HepG2 (cell line): ENCODE results near the gene ZC3H14. TPM values are rescaled to one million over a fixed set of nuclear protein-coding genes. Genes with fewer than 3 reads are reported as not detected.

Experiments
- CSRNP1 ChIP-seq: sonication (generic); formaldehyde crosslinking; IDR thresholded peaks from 2 replicates; pipeline ENCODE4 v1.8.1; 2023; ENCODE audit warnings: mild to moderate bottlenecking, missing genetic modification reagents
- IKZF4 ChIP-seq: sonication (generic); formaldehyde crosslinking; IDR thresholded peaks from 2 replicates; pipeline ENCODE4 v1.5.1; 2020; ENCODE audit warnings: borderline replicate concordance, mild to moderate bottlenecking, low read depth, missing genetic modification reagents; ENCODE audit errors: not compliant biosample characterization
- MTA3 ChIP-seq: sonication (generic); formaldehyde crosslinking; IDR thresholded peaks from 2 replicates; pipeline ENCODE4 v1.4.0; 2020; ENCODE audit warnings: missing genetic modification reagents
- MTF2 ChIP-seq: sonication (generic); formaldehyde crosslinking; IDR thresholded peaks from 2 replicates; pipeline ENCODE4 v1.5.0; 2020; ENCODE audit warnings: missing genetic modification reagents, borderline replicate concordance
- NR3C1 ChIP-seq: sonication (generic); formaldehyde crosslinking; IDR thresholded peaks from 2 replicates; pipeline ENCODE4 v1.4.0; 2020; ENCODE audit warnings: missing genetic modification reagents
- PAF1 ChIP-seq: IDR thresholded peaks from 2 replicates; pipeline ENCODE4 v1.6.1; 2016; ENCODE audit warnings: missing genetic modification reagents, missing compliant biosample characterization
- PHF5A ChIP-seq: IDR thresholded peaks from one replicate; pipeline ENCODE4 v1.6.1; 2018; ENCODE audit warnings: low read depth, missing genetic modification reagents; ENCODE audit not compliant: unreplicated experiment
- PRDM4 ChIP-seq: sonication (generic); formaldehyde crosslinking; IDR thresholded peaks from 2 replicates; pipeline ENCODE4 v1.9.0; 2021; ENCODE audit warnings: missing genetic modification reagents, borderline replicate concordance
- PREB ChIP-seq: sonication (generic); formaldehyde crosslinking; IDR thresholded peaks from 2 replicates; pipeline ENCODE4 v1.4.0; 2020; ENCODE audit warnings: missing genetic modification reagents
- ZNF234 ChIP-seq: sonication (generic); formaldehyde crosslinking; conservative IDR thresholded peaks from 2 replicates; pipeline ENCODE4 v1.5.1; 2020; ENCODE audit warnings: mild to moderate bottlenecking, missing genetic modification reagents
- ZNF768 ChIP-seq: sonication (generic); formaldehyde crosslinking; IDR thresholded peaks from 2 replicates; pipeline ENCODE4 v1.4.0; 2020; ENCODE audit warnings: missing genetic modification reagents
- polyA plus RNA-seq, 8 experiments: library from polyadenylated mRNA; depleted of rRNA in 3 of 8; stranded (reverse) in 7 of 8; unstranded in 1 of 8; fragments of >200 nt; fragmentation: Illumina TruSeq in 4 of 8; extraction: Trizol in 4 of 8; gene quantifications; 2 replicates each; pipeline versions ENCODE4 v1.2.1 to v1.2.3, GENCODE V29; 2011 to 2016; ENCODE audit warnings: low read depth in 4 of 8, missing spikeins in 1 of 8, mixed read lengths in 1 of 8; ENCODE audit not compliant: insufficient read depth in 1 of 8
- total RNA-seq, 5 experiments: library from RNA; depleted of rRNA; stranded (reverse); fragments of >200 nt; fragmentation: Illumina TruSeq; extraction: Trizol; gene quantifications; 2 replicates each; pipeline ENCODE4 v1.2.3, GENCODE V29; 2016; ENCODE audit warnings: low read depth in 1 of 5
- TF ChIP-seq, protein P1 (sequence below): sonication (generic); formaldehyde crosslinking; IDR thresholded peaks from 2 replicates; pipeline ENCODE4 v1.5.1; 2020; ENCODE audit warnings: mild to moderate bottlenecking, missing genetic modification reagents
- TF ChIP-seq, protein P2 (sequence below): sonication (generic); formaldehyde crosslinking; IDR thresholded peaks from 2 replicates; pipeline ENCODE4 v1.4.0; 2020; ENCODE audit warnings: missing genetic modification reagents, borderline replicate concordance
- TF ChIP-seq, protein P3 (sequence below): sonication (generic); formaldehyde crosslinking; conservative IDR thresholded peaks from 2 replicates; pipeline ENCODE4 v1.4.0; 2020; ENCODE audit warnings: mild to moderate bottlenecking, missing genetic modification reagents, moderate library complexity

ZC3H14 gene
- total and polyA plus RNA-seq, 2 of the 13 experiments (the other 11 are each of a cell fraction or from before 2014, with no cell fraction given): 65.1 to 67.5 TPM

DNA sequence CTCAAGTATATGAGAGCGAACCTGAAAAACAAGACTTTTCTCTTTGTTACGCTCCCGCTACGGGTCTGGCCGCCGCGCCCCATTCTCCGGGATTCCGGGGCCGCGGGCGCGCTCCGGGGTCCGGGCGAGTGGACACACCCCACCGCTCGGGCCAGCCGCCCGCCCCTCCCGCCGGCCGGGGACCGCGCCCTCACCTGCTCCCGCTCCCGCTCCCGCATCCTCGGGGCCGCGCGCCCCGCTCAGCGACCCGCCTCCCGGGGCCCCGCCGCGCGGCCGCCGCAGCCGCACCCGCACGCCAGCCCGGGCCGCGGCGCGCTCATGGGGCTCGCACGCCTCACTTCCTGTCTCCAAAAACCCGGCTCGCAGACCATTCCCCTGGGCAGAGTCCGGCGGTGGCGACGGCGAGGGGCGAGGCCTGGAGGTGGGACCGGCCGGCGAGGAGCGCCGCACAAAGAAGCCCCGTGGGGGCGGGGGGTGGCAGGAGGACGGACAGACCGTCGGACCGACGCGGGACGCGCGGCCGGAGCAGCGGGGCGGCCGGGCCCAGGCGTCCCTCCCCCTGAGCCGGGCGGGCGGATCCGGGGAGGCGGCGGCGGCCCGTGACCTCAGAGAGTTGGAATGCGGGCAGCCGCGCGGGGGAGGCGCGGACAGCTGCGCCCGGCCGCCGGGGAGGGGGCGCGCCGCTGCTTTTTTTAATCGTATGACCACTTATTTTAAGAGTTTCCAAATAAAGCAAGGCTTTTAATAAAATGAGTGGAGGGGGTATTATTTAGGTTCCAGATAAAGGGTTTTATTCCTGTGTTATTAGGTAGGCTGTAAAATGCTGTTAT is 8.2 kb upstream of the ZC3H14 start, which contains the start of gene PTPN21 (continued):
- TF ChIP-seq, protein P1, sequence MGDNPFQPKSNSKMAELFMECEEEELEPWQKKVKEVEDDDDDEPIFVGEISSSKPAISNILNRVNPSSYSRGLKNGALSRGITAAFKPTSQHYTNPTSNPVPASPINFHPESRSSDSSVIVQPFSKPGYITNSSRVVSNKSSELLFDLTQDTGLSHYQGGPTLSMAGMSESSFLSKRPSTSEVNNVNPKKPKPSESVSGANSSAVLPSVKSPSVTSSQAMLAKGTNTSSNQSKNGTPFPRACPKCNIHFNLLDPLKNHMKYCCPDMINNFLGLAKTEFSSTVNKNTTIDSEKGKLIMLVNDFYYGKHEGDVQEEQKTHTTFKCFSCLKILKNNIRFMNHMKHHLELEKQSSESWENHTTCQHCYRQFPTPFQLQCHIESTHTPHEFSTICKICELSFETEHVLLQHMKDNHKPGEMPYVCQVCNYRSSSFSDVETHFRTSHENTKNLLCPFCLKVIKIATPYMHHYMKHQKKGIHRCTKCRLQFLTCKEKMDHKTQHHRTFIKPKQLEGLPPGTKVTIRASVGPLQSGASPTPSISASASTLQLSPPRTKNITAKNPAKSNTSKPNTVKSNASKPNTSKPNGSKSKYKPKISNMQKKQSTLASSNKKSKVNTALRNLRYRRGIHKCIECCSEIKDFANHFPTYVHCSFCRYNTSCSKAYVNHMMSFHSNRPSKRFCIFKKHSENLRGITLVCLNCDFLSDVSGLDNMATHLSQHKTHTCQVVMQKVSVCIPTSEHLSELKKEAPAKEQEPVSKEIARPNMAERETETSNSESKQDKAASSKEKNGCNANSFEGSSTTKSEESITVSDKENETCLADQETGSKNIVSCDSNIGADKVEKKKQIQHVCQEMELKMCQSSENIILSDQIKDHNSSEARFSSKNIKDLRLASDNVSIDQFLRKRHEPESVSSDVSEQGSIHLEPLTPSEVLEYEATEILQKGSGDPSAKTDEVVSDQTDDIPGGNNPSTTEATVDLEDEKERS (CRISPR knock-in tag): no peak
- TF ChIP-seq CSRNP1: no peak
- TF ChIP-seq ZNF234 (CRISPR knock-in tag): no peak
- TF ChIP-seq, protein P2, sequence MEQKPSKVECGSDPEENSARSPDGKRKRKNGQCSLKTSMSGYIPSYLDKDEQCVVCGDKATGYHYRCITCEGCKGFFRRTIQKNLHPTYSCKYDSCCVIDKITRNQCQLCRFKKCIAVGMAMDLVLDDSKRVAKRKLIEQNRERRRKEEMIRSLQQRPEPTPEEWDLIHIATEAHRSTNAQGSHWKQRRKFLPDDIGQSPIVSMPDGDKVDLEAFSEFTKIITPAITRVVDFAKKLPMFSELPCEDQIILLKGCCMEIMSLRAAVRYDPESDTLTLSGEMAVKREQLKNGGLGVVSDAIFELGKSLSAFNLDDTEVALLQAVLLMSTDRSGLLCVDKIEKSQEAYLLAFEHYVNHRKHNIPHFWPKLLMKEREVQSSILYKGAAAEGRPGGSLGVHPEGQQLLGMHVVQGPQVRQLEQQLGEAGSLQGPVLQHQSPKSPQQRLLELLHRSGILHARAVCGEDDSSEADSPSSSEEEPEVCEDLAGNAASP (CRISPR knock-in tag): no peak
- TF ChIP-seq PREB (CRISPR knock-in tag): no peak
- no peak for TF ChIP-seq PAF1 (CRISPR knock-in tag)
- no peak for TF ChIP-seq MTA3
- TF ChIP-seq IKZF4: no peak
- TF ChIP-seq ZNF768: peak; percentile 57; the same call in 1 of the 2 replicates
- TF ChIP-seq PHF5A: no peak
- TF ChIP-seq, protein P3, sequence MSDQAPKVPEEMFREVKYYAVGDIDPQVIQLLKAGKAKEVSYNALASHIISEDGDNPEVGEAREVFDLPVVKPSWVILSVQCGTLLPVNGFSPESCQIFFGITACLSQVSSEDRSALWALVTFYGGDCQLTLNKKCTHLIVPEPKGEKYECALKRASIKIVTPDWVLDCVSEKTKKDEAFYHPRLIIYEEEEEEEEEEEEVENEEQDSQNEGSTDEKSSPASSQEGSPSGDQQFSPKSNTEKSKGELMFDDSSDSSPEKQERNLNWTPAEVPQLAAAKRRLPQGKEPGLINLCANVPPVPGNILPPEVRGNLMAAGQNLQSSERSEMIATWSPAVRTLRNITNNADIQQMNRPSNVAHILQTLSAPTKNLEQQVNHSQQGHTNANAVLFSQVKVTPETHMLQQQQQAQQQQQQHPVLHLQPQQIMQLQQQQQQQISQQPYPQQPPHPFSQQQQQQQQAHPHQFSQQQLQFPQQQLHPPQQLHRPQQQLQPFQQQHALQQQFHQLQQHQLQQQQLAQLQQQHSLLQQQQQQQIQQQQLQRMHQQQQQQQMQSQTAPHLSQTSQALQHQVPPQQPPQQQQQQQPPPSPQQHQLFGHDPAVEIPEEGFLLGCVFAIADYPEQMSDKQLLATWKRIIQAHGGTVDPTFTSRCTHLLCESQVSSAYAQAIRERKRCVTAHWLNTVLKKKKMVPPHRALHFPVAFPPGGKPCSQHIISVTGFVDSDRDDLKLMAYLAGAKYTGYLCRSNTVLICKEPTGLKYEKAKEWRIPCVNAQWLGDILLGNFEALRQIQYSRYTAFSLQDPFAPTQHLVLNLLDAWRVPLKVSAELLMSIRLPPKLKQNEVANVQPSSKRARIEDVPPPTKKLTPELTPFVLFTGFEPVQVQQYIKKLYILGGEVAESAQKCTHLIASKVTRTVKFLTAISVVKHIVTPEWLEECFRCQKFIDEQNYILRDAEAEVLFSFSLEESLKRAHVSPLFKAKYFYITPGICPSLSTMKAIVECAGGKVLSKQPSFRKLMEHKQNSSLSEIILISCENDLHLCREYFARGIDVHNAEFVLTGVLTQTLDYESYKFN (CRISPR knock-in tag): no peak
- no peak for TF ChIP-seq NR3C1 (CRISPR knock-in tag)
- TF ChIP-seq MTF2: no peak
- no peak for TF ChIP-seq PRDM4 (CRISPR knock-in tag)
